Stomach (tissue), 9 donors: ENCODE measurements around the gene NRIP1. TPM values are rescaled to one million over a fixed set of nuclear protein-coding genes. Genes with fewer than 3 reads are reported as not detected.
A peak's percentile ranks its signal among the peaks of the same experiment; 100 is the strongest.

Experiments used
- DNase-seq, 2 donors: peaks; one replicate each; pipeline versions ENCODE4 v3.0.0 to v3.0.0-alpha.2; 2013 to 2019
- H3K27ac ChIP-seq, 5 donors: fragments of 200-600 bp in 4 of 5; sonication (generic) in 4 of 5; one replicate each; pipeline ENCODE4 v1.5.1; 2013 to 2019; ENCODE audit warnings: mild to moderate bottlenecking in 1 of 5, moderate library complexity in 1 of 5
- H3K27me3 ChIP-seq, 3 donors: fragments of 200-600 bp; sonication (generic); one replicate each; pipeline ENCODE4 v1.5.1; 2017 to 2019; ENCODE audit warnings: mixed run types in 1 of 3
- H3K36me3 ChIP-seq, 4 donors: fragments of 200-600 bp; sonication (generic); 1 replicate in 3 of 4; 2 replicates in 1 of 4; pipeline ENCODE4 v1.5.1; 2016 to 2019
- H3K4me1 ChIP-seq, 4 donors: fragments of 200-600 bp; sonication (generic); one replicate each; pipeline ENCODE4 v1.5.1; 2016 to 2019
- H3K4me3 ChIP-seq, 4 donors: fragments of 200-600 bp; sonication (generic) in 3 of 4; one replicate each; pipeline ENCODE4 v1.5.1; 2016 to 2019; ENCODE audit warnings: mild to moderate bottlenecking in 1 of 4
- H3K9me3 ChIP-seq, 4 donors: fragments of 200-600 bp; sonication (generic); one replicate each; pipeline ENCODE4 v1.5.1; 2016 to 2019
- CTCF ChIP-seq, 7 experiments: fragments of 450-650 bp in 4 of 7; fragments of 200-600 bp in 3 of 7; sonication (generic) in 3 of 7; IDR thresholded peaks; one replicate each; pipeline ENCODE4 v1.5.1; 2016 to 2019; ENCODE audit warnings: antibody characterized with exemption in 7 of 7, control low read depth in 2 of 7, mild to moderate bottlenecking in 1 of 7
- EP300 ChIP-seq: sonication (generic); formaldehyde crosslinking; IDR thresholded peaks from one replicate; pipeline ENCODE4 v1.6.1; 2017; ENCODE audit warnings: antibody characterized with exemption
- POLR2A ChIP-seq, 4 donors: fragments of 450-650 bp; IDR thresholded peaks; one replicate each; pipeline ENCODE4 v1.6.1; 2016; ENCODE audit warnings: antibody characterized with exemption in 4 of 4, control low read depth in 2 of 4, mild to moderate bottlenecking in 1 of 4, moderate library complexity in 1 of 4
- POLR2AphosphoS5 ChIP-seq, 3 donors: sonication (generic); formaldehyde crosslinking; IDR thresholded peaks; one replicate each; pipeline ENCODE4 v1.6.1; 2016; ENCODE audit warnings: antibody characterized with exemption in 3 of 3
- WGBS, 5 donors: extraction: QIAGEN DNeasy Blood & Tissue Kit in 3 of 5; methylation state at CpG; one replicate each; pipeline versions ENCODE4 v1.1.5 to v1.1.7; 2013 to 2018; 5-methylcytosine and 5-hydroxymethylcytosine counted together
- intact Hi-C: fragments of 100-400 bp; cut with DNase I; formaldehyde crosslinking; loops from one replicate; pipeline ENCODE4 v1.15.1; 2023; ENCODE audit warnings: low total_unique reads
- polyA plus RNA-seq, 3 donors: library from polyadenylated mRNA; stranded (reverse); fragments of 200-250 nt; gene quantifications; one replicate each; pipeline ENCODE4 v1.2.3, GENCODE V29; 2013
- total RNA-seq, 5 donors: library from RNA; depleted of rRNA; stranded (reverse); fragments of >200 nt; gene quantifications; one replicate each; pipeline versions ENCODE4 v1.1.0 to v1.2.3, GENCODE V29; 2014 to 2016
- donor health status: healthy with polysubstance abuse.
- donor health status: Bipolar disorder and iron deficiency.
- donor health status: healthy.

NRIP1 gene
- total and polyA plus RNA-seq, 8 donors, result 3.7 to 60.4 (median 17.4) TPM

- Histone ChIP-seq H3K4me3 (no peak overlapping the region), H3K4me1 (peaks cover 14 to 78% (median 36%) of the 10 kb centered on the region in 4 donors), H3K27ac (no peak overlapping the region), H3K27me3 (no peaks in the 10 kb centered on the region), H3K36me3 (no peaks in the 10 kb centered on the region), H3K9me3 (no peaks in the 10 kb centered on the region)
- TF ChIP-seq EP300 (no peak), POLR2A (IDR thresholded peaks at IDR 0.05) (no peak), CTCF (IDR thresholded peaks at IDR 0.05) (no peak), POLR2AphosphoS5 (IDR thresholded peaks at IDR 0.05) (no peak)
- WGBS, 5 donors, result 38 to 57% (median 51%) methylated on average over 15 of the region's 15 CpGs
- intact Hi-C loops, result no loop called here
- DNase-seq, result peak in 1 of 2 donors; percentile 23
Measured at GRCh38 chr21:15001857-15002606, 62.8 kb downstream of the NRIP1 start.

- TF ChIP-seq POLR2A (IDR thresholded peaks at IDR 0.05), result no peak
- peaks cover 14 to 74% (median 32%) of the 10 kb centered on the region in 4 donors for H3K4me1 ChIP-seq
- H3K4me3 ChIP-seq, result no peak overlapping the region
- DNase-seq, result no peak
- H3K36me3 ChIP-seq, result no peaks in the 10 kb centered on the region
- H3K27me3 ChIP-seq, result no peaks in the 10 kb centered on the region
- intact Hi-C loops, result no loop called here
- no peak overlapping the region for H3K27ac ChIP-seq
- 39 to 56% (median 52%) methylated on average over 2 of the region's 2 CpGs for WGBS, 5 donors
- no peaks in the 10 kb centered on the region for H3K9me3 ChIP-seq
Measured at GRCh38 chr21:15001113-15001512, 63.7 kb downstream of the NRIP1 start.

- TF ChIP-seq EP300 (no peak), POLR2AphosphoS5 (IDR thresholded peaks at IDR 0.05) (no peak), CTCF (IDR thresholded peaks at IDR 0.05) (no peak), POLR2A (IDR thresholded peaks at IDR 0.05) (no peak)
- intact Hi-C loops, result no loop called here
- no peaks in the 10 kb centered on the region for H3K27me3 ChIP-seq
- 86 to 94% (median 89%) methylated on average over 1 of the region's 1 CpG for WGBS, 5 donors
- H3K27ac ChIP-seq, result no peak overlapping the region
- no peaks in the 10 kb centered on the region for H3K36me3 ChIP-seq
- H3K9me3 ChIP-seq, result no peaks in the 10 kb centered on the region
- no peak for DNase-seq
- H3K4me1 ChIP-seq, result peaks cover 14 to 71% (median 27%) of the 10 kb centered on the region in 4 donors
- no peak overlapping the region for H3K4me3 ChIP-seq
Measured at GRCh38 chr21:15000081-15000480, 64.7 kb downstream of the NRIP1 start.

GRCh38 chr21:14998784-14999183 is 66.0 kb downstream of the NRIP1 start:
- Histone ChIP-seq H3K9me3 (no peaks in the 10 kb centered on the region), H3K4me3 (no peak overlapping the region), H3K27me3 (no peaks in the 10 kb centered on the region), H3K4me1 (peaks cover 9 to 61% (median 25%) of the 10 kb centered on the region in 4 donors), H3K27ac (no peak overlapping the region), H3K36me3 (no peaks in the 10 kb centered on the region)
- TF ChIP-seq POLR2AphosphoS5 (IDR thresholded peaks at IDR 0.05), result no peak
- no peak for TF ChIP-seq CTCF (IDR thresholded peaks at IDR 0.05)
- TF ChIP-seq POLR2A (IDR thresholded peaks at IDR 0.05), result no peak
- WGBS, 5 donors, result 77 to 98% (median 96%) methylated on average over 4 of the region's 4 CpGs
- intact Hi-C loops, result no loop called here
- DNase-seq, result no peak

- H3K4me3 ChIP-seq, result no peak overlapping the region
- no peaks in the 10 kb centered on the region for H3K36me3 ChIP-seq
- intact Hi-C loops, result no loop called here
- WGBS, 5 donors, result 63 to 84% (median 72%) methylated on average over 3 of the region's 3 CpGs
- no peak for DNase-seq
- TF ChIP-seq CTCF (IDR thresholded peaks at IDR 0.05) (no peak), POLR2A (IDR thresholded peaks at IDR 0.05) (no peak), EP300 (no peak), POLR2AphosphoS5 (IDR thresholded peaks at IDR 0.05) (no peak)
- H3K27me3 ChIP-seq, result no peaks in the 10 kb centered on the region
- no peaks in the 10 kb centered on the region for H3K9me3 ChIP-seq
- no peak overlapping the region for H3K27ac ChIP-seq
- peaks cover 9 to 57% (median 25%) of the 10 kb centered on the region in 4 donors for H3K4me1 ChIP-seq
Measured at GRCh38 chr21:14998336-14998735, 66.5 kb downstream of the NRIP1 start.
